Colonic mucosa (tissue), 4 donors: Measurements from ENCODE around the gene POLR1A. TPM values are rescaled to one million over a fixed set of nuclear protein-coding genes. Genes with fewer than 3 reads are reported as not detected.
"Not testable (repeated sequence)": the region's sequence is repeated elsewhere in the genome, so short reads cannot be mapped to it uniquely, and the experiment has no call there.

ENCODE experiments used
- DNase-seq: peaks from one replicate; pipeline ENCODE4 v3.0.0-alpha.2; 2020
- H3K27ac ChIP-seq: fragments of 200-600 bp; one replicate; pipeline ENCODE4 v1.8.0; 2021
- H3K27me3 ChIP-seq: fragments of 200-600 bp; one replicate; pipeline ENCODE4 v1.8.0; 2021
- H3K36me3 ChIP-seq: fragments of 200-600 bp; one replicate; pipeline ENCODE4 v1.8.0; 2021
- H3K4me1 ChIP-seq: fragments of 200-600 bp; one replicate; pipeline ENCODE4 v1.8.0; 2021; ENCODE audit warnings: mild to moderate bottlenecking
- H3K4me3 ChIP-seq: fragments of 200-600 bp; one replicate; pipeline ENCODE4 v1.8.0; 2021
- H3K9ac ChIP-seq, 2 donors: one replicate each; pipeline ENCODE4 v1.7.0; 2013; ENCODE audit warnings: control low read depth in 2 of 2, low read depth in 2 of 2, low read length in 2 of 2
- H3K9me3 ChIP-seq: fragments of 200-600 bp; one replicate; pipeline ENCODE4 v1.8.0; 2021
- intact Hi-C: fragments of 100-400 bp; cut with DNase I; formaldehyde crosslinking; loops from one replicate; pipeline ENCODE4 v1.14.1; 2022
- total RNA-seq, 2 donors: library from RNA; stranded (reverse); fragmentation: NEBNext Ultra II Directional in 1 of 2; extraction: Animal tissue kit (Norgen Biotek cat#: 25700) in 1 of 2; gene quantifications; one replicate each; pipeline ENCODE4 v1.2.1, GENCODE V29; 2021
- TF ChIP-seq, protein P1 (sequence below): fragments of 200-600 bp; IDR thresholded peaks from one replicate; pipeline ENCODE4 v1.8.0; 2022; ENCODE audit warnings: antibody characterized with exemption, mild to moderate bottlenecking
- donor health status: healthy.
- donor health status: DM: no; HTN: no; CAD: no.
- donor health status: DM: no; HTN: no; CAD: no.

POLR1A gene
- total RNA-seq, 2 donors from 2014 or later: 17.9 to 35.9 TPM

GRCh38 chr2:85992611-85993010, 113.1 kb downstream of the POLR1A start:
- Histone ChIP-seq H3K27me3 (no peaks in the 10 kb centered on the region), H3K9me3 (no peaks in the 10 kb centered on the region), H3K27ac (no peak overlapping the region), H3K4me3 (no peak overlapping the region), H3K9ac (no peak overlapping the region), H3K36me3 (no peaks in the 10 kb centered on the region), H3K4me1 (no peaks in the 10 kb centered on the region)
- intact Hi-C loops: no loop called here
- DNase-seq: no peak
- TF ChIP-seq, protein P1, sequence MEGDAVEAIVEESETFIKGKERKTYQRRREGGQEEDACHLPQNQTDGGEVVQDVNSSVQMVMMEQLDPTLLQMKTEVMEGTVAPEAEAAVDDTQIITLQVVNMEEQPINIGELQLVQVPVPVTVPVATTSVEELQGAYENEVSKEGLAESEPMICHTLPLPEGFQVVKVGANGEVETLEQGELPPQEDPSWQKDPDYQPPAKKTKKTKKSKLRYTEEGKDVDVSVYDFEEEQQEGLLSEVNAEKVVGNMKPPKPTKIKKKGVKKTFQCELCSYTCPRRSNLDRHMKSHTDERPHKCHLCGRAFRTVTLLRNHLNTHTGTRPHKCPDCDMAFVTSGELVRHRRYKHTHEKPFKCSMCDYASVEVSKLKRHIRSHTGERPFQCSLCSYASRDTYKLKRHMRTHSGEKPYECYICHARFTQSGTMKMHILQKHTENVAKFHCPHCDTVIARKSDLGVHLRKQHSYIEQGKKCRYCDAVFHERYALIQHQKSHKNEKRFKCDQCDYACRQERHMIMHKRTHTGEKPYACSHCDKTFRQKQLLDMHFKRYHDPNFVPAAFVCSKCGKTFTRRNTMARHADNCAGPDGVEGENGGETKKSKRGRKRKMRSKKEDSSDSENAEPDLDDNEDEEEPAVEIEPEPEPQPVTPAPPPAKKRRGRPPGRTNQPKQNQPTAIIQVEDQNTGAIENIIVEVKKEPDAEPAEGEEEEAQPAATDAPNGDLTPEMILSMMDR: no peak

GRCh38 chr2:85992053-85992452, 113.6 kb downstream of the POLR1A start:
- H3K36me3 ChIP-seq, intact Hi-C loops, H3K27ac ChIP-seq, H3K27me3 ChIP-seq, H3K9ac ChIP-seq, DNase-seq, H3K4me1 ChIP-seq, H3K4me3 ChIP-seq, H3K9me3 ChIP-seq: not testable (repeated sequence)

- Histone ChIP-seq H3K36me3 (no peaks in the 10 kb centered on the region), H3K4me1 (no peaks in the 10 kb centered on the region), H3K9ac (no peak overlapping the region), H3K9me3 (no peaks in the 10 kb centered on the region), H3K27me3 (no peaks in the 10 kb centered on the region), H3K27ac (no peak overlapping the region), H3K4me3 (no peak overlapping the region)
- intact Hi-C loops: no loop called here
- DNase-seq: no peak
- TF ChIP-seq, protein P1: no peak
Measured at GRCh38 chr2:85990084-85990483, 115.6 kb downstream of the POLR1A start.

DNA sequence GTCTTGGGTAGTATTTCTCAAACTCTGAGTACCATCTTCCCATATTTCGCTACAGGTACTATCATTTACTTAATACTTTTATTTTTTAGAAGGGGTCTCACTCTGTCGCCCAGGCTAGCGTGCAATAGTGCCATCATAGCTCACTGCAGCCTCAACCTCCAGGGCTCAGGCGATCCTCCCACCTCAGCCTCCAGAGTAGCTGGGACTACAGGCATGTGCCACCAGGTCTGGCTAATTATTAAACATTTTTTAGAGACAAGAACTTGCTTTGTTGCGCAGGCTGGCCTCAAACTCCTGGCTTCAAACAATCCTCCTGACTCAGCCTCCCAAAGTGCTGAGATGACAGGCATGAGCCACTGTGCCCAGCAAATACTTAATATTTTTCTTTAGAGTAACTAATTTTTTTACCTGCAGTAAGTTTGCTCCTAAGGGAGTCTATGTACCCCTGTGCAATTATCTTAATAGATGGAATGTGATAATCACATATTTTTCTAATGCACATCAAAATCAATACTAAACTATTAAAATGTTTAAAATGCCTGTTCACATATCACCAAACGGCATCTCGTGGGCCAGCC, 116.3 kb downstream of the POLR1A start:
- Histone ChIP-seq H3K9me3 (no peaks in the 10 kb centered on the region), H3K36me3 (no peaks in the 10 kb centered on the region), H3K4me1 (no peaks in the 10 kb centered on the region), H3K27me3 (no peaks in the 10 kb centered on the region), H3K9ac (no peak overlapping the region), H3K4me3 (no peak overlapping the region), H3K27ac (no peak overlapping the region)
- DNase-seq: no peak
- TF ChIP-seq, protein P1: no peak
- intact Hi-C loops: no loop called here

- intact Hi-C loops: no loop called here
- no peaks in the 10 kb centered on the region for H3K27me3 ChIP-seq
- H3K9me3 ChIP-seq: no peaks in the 10 kb centered on the region
- no peak overlapping the region for H3K9ac ChIP-seq
- H3K4me1 ChIP-seq: no peaks in the 10 kb centered on the region
- no peak overlapping the region for H3K4me3 ChIP-seq
- TF ChIP-seq, protein P1: no peak
- H3K36me3 ChIP-seq: no peaks in the 10 kb centered on the region
- peak; percentile 15 for DNase-seq
- no peak overlapping the region for H3K27ac ChIP-seq
Measured at GRCh38 chr2:85988914-85989270, 116.8 kb downstream of the POLR1A start.

GRCh38 chr2:85988175-85988913, 117.3 kb downstream of the POLR1A start:
- peak; percentile 19 for DNase-seq
- no peak overlapping the region for H3K4me3 ChIP-seq
- no peaks in the 10 kb centered on the region for H3K27me3 ChIP-seq
- intact Hi-C loops: no loop called here
- peak overlapping the region in 1 of 2 donors; percentile 8 for H3K9ac ChIP-seq
- no peaks in the 10 kb centered on the region for H3K36me3 ChIP-seq
- H3K4me1 ChIP-seq: no peaks in the 10 kb centered on the region
- no peak overlapping the region for H3K27ac ChIP-seq
- TF ChIP-seq, protein P1: no peak
- H3K9me3 ChIP-seq: no peaks in the 10 kb centered on the region
